HG03095 (cell line): ENCODE data around the gene RALGPS1.

Source experiments
- ATAC-seq: cut with Tn5 transposase; IDR thresholded peaks from one replicate; pipeline ENCODE4 v1.9.1; 2021; ENCODE audit warnings: moderate library complexity; ENCODE audit not compliant: unreplicated experiment

Gene RALGPS1

GRCh38 chr9:126904586-126904985 lies 10.0 kb upstream of the RALGPS1 start:
- no peak for ATAC-seq

- ATAC-seq, result no peak
Measured at GRCh38 chr9:126906091-126906490, 8.5 kb upstream of the RALGPS1 start.

DNA sequence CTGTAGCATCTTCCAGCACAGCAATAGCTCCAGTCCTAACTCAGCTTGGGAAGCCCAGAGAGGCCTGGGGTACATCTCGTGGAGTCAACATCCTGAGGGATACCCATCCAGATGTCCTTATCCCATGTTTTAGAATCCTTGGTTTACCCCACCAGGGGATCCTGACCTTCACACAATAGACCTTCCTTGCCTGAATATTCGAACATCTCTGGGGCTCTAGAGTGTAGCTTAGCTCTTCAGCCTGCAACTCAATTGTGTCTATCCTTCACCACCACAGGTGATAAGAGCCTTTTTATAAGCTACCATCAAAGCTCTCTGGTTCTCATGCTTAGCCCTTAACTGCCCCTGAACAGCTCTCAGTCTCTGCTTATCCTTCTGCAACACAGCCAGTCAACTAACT lies 7.5 kb upstream of the RALGPS1 start:
- ATAC-seq, result no peak

GRCh38 chr9:126915281-126915816 lies 767 bp downstream of the RALGPS1 start:
- ATAC-seq, result no peak

DNA sequence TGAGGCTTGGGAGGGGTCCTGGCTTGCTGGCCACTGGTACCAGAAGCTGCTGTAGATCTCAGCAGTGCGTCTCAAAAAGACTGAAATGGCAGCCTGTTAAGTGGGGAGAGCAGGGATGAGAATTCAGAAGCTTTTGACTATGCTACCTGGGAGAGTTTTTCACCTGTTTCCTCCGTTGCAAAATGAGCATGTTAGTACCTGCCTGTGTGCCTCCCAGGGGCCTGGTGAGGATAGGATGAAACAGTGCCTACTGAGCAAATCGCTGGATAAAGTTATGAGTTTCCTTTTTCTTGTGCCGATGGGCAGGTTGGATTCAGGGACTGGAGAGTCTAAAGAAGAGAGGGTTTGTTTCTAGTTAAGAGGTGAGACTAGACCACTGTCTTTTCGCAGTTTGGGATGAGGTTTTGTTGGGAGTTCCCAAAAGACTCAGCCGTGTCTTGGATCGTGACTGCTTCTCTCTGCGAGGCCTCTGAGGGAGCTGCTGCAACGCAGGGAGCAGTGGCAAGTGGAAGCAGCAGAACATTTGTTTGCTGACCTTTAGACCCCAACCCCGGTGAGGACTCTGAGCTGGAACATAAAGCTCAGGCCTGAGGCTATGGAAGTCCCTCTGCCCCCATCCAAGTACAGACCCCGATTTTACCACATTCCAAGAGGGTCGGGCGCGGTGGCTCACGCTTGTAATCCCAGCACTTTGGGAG lies 1.4 kb downstream of the RALGPS1 start:
- ATAC-seq, result no peak

- no peak for ATAC-seq
Measured at GRCh38 chr9:126916909-126917308, 2.3 kb downstream of the RALGPS1 start.

- ATAC-seq, result no peak
Measured at GRCh38 chr9:126919193-126919592, 4.6 kb downstream of the RALGPS1 start.

DNA sequence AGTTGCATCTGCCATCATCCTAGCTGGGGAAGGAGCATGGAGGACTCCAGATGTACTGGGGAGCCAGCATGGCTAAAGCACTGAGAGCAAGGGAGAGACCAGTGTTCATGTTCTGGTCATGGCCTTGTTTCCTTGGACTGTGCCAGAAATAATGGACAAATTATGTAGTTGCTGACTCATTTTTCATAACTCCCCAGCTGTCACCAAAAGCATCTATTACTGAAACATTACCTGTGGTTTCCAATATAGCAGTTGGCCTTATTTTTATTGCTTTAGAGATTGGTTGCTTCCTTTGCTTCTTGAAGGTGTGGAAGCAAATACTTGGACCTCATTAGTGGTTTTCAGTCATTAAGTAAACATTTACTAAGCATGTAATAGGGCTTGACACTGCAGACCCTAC lies 11.3 kb downstream of the RALGPS1 start:
- ATAC-seq, result no peak

DNA sequence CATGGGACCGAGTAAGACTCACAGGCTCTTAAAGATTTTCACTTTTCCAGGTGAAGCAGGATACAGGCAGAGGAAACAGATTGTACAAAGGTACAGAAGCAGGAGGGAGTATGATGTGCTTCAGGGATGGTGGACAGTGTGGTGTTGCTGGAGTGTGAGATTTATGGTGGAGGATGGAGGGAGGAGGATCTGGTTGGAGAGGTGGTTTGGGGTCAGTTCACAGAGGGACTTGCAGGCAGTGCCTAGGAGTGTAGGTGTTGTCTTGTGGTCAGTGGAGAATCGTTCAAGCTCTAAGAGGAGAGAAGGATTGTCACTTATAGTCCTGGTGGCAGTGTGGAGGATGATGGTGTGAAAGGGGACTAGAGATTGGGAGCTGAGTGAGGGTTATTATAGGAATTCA lies 11.8 kb downstream of the RALGPS1 start:
- ATAC-seq, result no peak

GRCh38 chr9:126927419-126927818 lies 12.8 kb downstream of the RALGPS1 start:
- no peak for ATAC-seq

- no peak for ATAC-seq
Measured at GRCh38 chr9:126932871-126933321, 18.3 kb downstream of the RALGPS1 start.

DNA sequence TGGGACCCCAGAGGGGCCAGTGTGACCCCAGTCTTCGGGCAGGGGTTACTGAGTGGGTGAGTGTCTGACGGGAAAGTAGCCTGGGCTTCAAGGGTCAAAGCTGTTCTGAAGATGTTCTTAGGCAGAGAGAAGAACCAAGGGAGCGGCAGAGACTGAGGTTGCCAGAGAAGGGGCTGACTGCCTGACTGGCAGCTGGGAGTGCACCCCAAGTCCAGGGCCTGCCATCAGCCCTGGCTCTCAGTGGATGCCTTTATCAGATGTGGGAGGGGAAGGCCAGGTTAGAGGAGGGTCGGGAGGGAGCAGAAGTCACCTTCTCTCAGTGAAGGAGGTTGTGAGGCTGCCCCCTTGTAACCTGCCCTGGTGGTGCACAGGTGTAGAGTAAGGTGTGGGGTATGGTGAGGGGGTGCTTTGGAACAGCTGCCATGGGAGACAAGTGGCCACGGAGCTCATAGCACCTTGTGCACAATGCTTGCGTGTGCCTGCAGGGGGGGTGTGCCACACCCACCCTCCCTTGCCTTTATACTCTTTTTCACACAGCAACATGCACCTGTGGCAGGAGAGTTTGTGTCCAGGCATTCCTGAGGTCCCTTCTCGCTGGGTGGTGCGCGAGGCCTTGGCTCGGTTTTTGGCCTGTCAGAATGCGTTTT lies 18.9 kb downstream of the RALGPS1 start:
- no peak for ATAC-seq

- ATAC-seq, result no peak
Measured at GRCh38 chr9:126934441-126934840, 19.9 kb downstream of the RALGPS1 start.

DNA sequence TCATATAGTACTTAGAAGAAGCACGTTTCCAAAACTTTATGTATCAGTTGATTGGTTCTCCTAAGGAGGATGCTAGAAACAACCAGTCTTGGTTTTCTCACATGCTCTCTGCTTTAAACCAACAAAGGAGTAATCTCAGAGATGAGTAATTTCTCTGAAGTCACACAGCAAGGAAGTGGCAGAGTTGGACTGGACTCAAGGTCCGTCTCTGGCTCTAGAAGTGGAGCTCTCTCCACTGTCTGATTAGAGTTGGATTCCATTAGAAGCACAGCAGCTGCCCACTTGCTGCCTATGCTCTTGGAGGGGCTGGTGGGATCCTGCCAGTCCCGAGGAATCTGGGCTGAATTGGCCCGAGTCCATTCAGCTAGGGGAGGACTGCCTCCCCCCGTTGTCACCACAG lies 21.0 kb downstream of the RALGPS1 start:
- ATAC-seq, result no peak

DNA sequence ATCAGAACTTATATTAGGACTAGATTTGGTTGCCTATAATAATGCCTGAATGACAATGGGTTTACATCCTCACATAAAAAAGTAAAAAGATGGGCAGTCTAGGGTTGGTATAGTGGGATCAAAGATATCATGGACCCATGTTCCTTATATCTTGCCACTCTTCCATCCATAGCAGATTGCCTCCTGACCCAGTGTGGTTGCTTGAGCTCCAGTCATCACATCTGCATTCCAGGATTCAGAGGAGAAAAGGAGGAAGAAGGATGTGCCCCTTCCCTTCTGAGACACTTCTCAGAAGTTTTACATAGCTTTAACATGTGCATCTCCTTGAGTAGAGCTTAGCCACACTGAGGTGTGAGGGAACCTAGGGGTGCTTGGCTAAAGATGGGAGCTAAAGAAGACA lies 22.9 kb downstream of the RALGPS1 start:
- ATAC-seq, result no peak

DNA sequence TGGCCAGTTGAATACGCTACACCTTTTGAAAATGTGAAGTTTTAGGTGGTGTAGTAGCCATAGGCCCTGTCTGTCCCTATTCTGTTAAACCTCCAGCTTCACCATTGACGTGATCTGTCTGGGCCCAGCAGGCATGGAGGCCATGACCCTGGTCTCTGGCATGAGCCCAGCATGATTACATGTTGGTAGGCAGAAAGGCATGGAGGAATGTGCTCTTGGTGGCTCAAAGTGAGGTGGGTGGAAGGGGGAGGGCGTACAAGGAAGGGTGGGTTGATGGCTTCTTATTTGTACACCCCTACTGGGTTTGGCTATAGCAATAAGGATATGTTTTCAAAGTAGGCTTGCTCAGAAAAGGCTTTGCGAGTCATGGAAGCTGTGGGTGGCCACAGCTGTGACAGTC lies 23.7 kb downstream of the RALGPS1 start:
- ATAC-seq, result no peak

- no peak for ATAC-seq
Measured at GRCh38 chr9:126939821-126940221, 25.2 kb downstream of the RALGPS1 start.

DNA sequence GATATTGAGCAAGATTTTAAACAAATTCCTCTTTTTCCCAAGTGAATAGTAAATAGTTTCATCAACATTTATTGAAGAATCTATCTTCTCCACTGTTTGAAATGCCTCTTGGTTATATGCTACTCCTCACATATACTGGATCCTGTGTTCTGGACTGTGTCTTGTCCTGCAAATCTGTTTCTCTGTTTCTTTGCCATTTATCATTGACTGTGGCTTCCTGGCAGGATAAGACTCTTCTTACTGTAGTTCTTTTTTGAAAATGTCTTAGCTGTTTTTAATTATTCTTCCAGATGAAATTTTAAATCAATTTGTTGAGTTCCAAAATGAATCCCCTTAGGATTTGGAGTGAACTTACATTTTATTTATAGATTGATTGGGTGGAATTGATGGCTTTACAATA lies 27.8 kb downstream of the RALGPS1 start:
- ATAC-seq, result no peak

- no peak for ATAC-seq
Measured at GRCh38 chr9:126945682-126946081, 31.1 kb downstream of the RALGPS1 start.

DNA sequence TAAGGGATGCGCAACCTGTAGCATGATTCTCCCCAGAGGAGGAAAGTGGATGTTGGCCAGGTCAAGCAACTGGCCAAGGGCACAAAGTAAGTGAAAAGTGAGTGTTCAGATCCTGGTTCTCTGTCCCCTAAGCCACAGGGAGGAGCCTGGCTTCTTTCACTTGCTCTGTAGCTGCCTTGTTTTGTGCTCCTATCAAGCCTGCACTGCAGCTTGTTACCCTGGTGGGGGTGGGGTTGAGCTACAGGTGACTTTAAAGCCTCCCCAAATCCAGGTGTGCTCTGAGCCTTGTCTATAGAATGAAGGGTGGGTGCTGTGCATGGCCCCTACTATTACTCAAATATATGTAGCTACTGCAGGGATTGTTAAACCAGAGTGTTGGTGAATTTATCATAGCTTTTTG lies 32.9 kb downstream of the RALGPS1 start:
- ATAC-seq, result no peak

DNA sequence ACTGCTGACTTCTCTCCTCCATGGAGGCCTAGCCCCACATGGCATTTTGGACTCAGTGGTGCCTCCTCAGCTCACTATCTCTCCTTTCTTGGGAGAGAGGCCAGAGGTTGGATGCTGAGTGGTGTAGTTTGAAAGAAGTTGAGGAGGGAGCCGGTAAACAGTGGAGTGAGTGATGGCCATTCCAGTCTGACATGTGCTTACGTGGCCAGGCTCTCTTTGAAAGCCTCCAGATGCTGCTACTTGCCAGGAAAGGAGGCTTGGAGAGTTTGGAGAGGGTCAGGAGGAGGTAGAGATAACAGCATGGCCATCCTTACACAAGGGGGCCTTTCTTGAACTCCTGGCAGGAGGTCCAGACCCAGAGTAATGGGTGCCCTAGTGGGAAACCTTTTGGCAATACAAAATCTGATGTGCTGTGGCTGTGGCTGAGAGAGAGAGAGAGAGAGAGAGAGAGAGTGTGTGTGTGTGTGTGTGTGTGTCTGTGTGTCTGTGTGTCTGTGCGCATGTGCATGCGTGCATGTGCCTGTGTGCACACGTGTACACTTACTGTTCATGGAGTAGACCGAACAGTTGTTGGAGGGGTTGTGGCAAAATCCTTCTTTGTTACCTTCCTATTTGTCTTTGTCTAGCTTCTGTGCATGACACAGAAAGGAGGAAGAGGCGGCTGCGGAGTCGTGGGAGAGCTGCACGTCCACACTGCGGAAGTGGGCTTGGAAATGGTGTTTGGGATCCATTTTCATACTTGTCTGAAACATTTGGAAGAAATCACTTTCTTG lies 37.8 kb downstream of the RALGPS1 start:
- ATAC-seq, result no peak
